GM23338 (cell line): ENCODE data around the gene UBE2F. TPM values are rescaled to one million over a fixed set of nuclear protein-coding genes. Genes with fewer than 3 reads are reported as not detected.

ENCODE experiments used
- ATAC-seq: fragments of 200-7000 bp; cut with Tn5 transposase; 3 replicates; pipeline ENCODE4 v1.9.1; 2020
- DNase-seq: peaks from one replicate; pipeline ENCODE4 v3.0.0-alpha.2; 2015; ENCODE audit warnings: low spot score
- H2AFZ ChIP-seq: fragments of 200-600 bp; sonication (generic); 2 replicates; pipeline ENCODE4 v1.8.0; 2016; ENCODE audit warnings: antibody characterized with exemption, mild to moderate bottlenecking, moderate library complexity
- H3F3A ChIP-seq: fragments of 200-600 bp; sonication (generic); replicated peaks from 2 replicates; pipeline ENCODE4 v1.8.0; 2017; ENCODE audit warnings: antibody characterized with exemption, mixed run types, low read depth
- H3K27ac ChIP-seq: fragments of 200-600 bp; sonication (generic); 2 replicates; pipeline ENCODE4 v1.6.1; 2016; ENCODE audit warnings: low read depth
- H3K27me3 ChIP-seq: fragments of 200-600 bp; sonication (generic); 2 replicates; pipeline ENCODE4 v1.8.0; 2016; ENCODE audit warnings: mild to moderate bottlenecking, mixed run types, moderate library complexity; ENCODE audit not compliant: insufficient read depth
- H3K36me3 ChIP-seq: fragments of 200-600 bp; sonication (generic); 2 replicates; pipeline ENCODE4 v1.8.0; 2016; ENCODE audit warnings: mild to moderate bottlenecking; ENCODE audit not compliant: insufficient read depth
- H3K4me1 ChIP-seq: fragments of 200-600 bp; sonication (generic); 2 replicates; pipeline ENCODE4 v1.8.0; 2016; ENCODE audit warnings: mild to moderate bottlenecking, moderate library complexity; ENCODE audit not compliant: insufficient read depth
- H3K4me2 ChIP-seq: fragments of 200-600 bp; sonication (generic); 2 replicates; pipeline ENCODE4 v1.7.1; 2017; ENCODE audit warnings: mixed run types
- H3K4me3 ChIP-seq: fragments of 200-600 bp; sonication (generic); 2 replicates; pipeline ENCODE4 v1.6.1; 2016; ENCODE audit warnings: mixed run types
- H3K79me2 ChIP-seq: fragments of 200-600 bp; sonication (generic); replicated peaks from 2 replicates; pipeline ENCODE4 v1.8.0; 2017; ENCODE audit warnings: mild to moderate bottlenecking; ENCODE audit not compliant: insufficient read depth
- H3K9me2 ChIP-seq: fragments of 200-600 bp; sonication (generic); 2 replicates; pipeline ENCODE4 v1.8.0; 2017; ENCODE audit not compliant: insufficient read depth
- H4K20me1 ChIP-seq: fragments of 200-600 bp; sonication (generic); replicated peaks from 2 replicates; pipeline ENCODE4 v1.8.0; 2017; ENCODE audit warnings: mild to moderate bottlenecking; ENCODE audit not compliant: insufficient read depth
- H3K27ac Mint-ChIP-seq: 2 replicates; pipeline ENCODE4 v1.8.0; 2020; ENCODE audit warnings: inconsistent platforms, mild to moderate bottlenecking, moderate library complexity, mixed read lengths
- H3K27me3 Mint-ChIP-seq: 3 replicates; pipeline ENCODE4 v1.8.0; 2022; ENCODE audit warnings: low read depth, mild to moderate bottlenecking, moderate library complexity, mixed read lengths, inconsistent platforms; ENCODE audit not compliant: insufficient read depth, poor library complexity
- H3K36me3 Mint-ChIP-seq: 3 replicates; pipeline ENCODE4 v1.8.0; 2021; ENCODE audit warnings: low read depth, mild to moderate bottlenecking, inconsistent platforms, moderate library complexity, mixed read lengths
- H3K4me1 Mint-ChIP-seq: 3 replicates; pipeline ENCODE4 v1.8.0; 2020; ENCODE audit warnings: mild to moderate bottlenecking, inconsistent platforms, mixed read lengths
- H3K4me3 Mint-ChIP-seq: 3 replicates; pipeline ENCODE4 v1.8.0; 2021; ENCODE audit warnings: moderate library complexity, mild to moderate bottlenecking, inconsistent platforms, mixed read lengths
- H3K9me3 Mint-ChIP-seq: 3 replicates; pipeline ENCODE4 v1.8.0; 2020; ENCODE audit warnings: moderate library complexity, mild to moderate bottlenecking, inconsistent platforms, mixed read lengths
- CREB1 ChIP-seq: fragments of 250-450 bp; sonication (Bioruptor Pico); IDR thresholded peaks from 2 replicates; pipeline ENCODE4 v1.5.0; 2020; ENCODE audit warnings: low read depth, mild to moderate bottlenecking, moderate library complexity
- ETS1 ChIP-seq: IDR thresholded peaks from 2 replicates; pipeline ENCODE4 v1.6.1; 2016; ENCODE audit warnings: antibody characterized with exemption
- EZH2 ChIP-seq: fragments of 200-600 bp; sonication (generic); IDR thresholded peaks from one replicate; pipeline ENCODE4 v1.8.0; 2017; ENCODE audit warnings: antibody characterized with exemption, mild to moderate bottlenecking, low read depth; ENCODE audit not compliant: unreplicated experiment
- POLR2AphosphoS5 ChIP-seq: IDR thresholded peaks from 2 replicates; pipeline ENCODE4 v1.6.1; 2016; ENCODE audit warnings: antibody characterized with exemption, low read depth
- ZNF114 ChIP-seq: fragments of 250-450 bp; sonication (Bioruptor Pico); IDR thresholded peaks from 2 replicates; pipeline ENCODE4 v1.5.0; 2020; ENCODE audit warnings: mild to moderate bottlenecking, moderate library complexity
- ZNF331 ChIP-seq: fragments of 250-450 bp; sonication (Bioruptor Pico); IDR thresholded peaks from 2 replicates; pipeline ENCODE4 v1.5.0; 2020; ENCODE audit warnings: low read depth, mild to moderate bottlenecking, moderate library complexity
- polyA plus RNA-seq: library from polyadenylated mRNA; unstranded; fragments of >200 nt; fragmentation: Nextera tagmentation; extraction: Ambion mirVana; gene quantifications from 2 replicates; pipeline ENCODE4 v1.2.1, GENCODE V29; 2016
- total RNA-seq: library from RNA; depleted of rRNA; stranded (reverse); fragments of >200 nt; shearing (Covaris generic); gene quantifications from 2 replicates; pipeline ENCODE4 v1.2.3, GENCODE V29; 2014
- TF ChIP-seq, protein P1 (sequence below): fragments of 250-450 bp; sonication (Bioruptor Pico); IDR thresholded peaks from 2 replicates; pipeline ENCODE4 v1.5.0; 2020; ENCODE audit warnings: mild to moderate bottlenecking, moderate library complexity
- TF ChIP-seq, protein P2 (sequence below), 2 experiments: fragments of 200-600 bp in 1 of 2; sonication (generic) in 1 of 2; conservative IDR thresholded peaks; 2 replicates each; pipeline versions ENCODE4 v1.5.1 to v1.6.1; 2016 to 2017; ENCODE audit warnings: antibody characterized with exemption in 2 of 2, low read depth in 2 of 2, mild to moderate bottlenecking in 2 of 2, moderate library complexity in 1 of 2
- TF ChIP-seq, protein P3 (sequence below): IDR thresholded peaks from one replicate; pipeline ENCODE4 v1.6.1; 2018; ENCODE audit warnings: antibody characterized with exemption; ENCODE audit not compliant: unreplicated experiment

UBE2F gene
- total and polyA plus RNA-seq, 2 experiments from 2014 or later, result 98.2 to 106 TPM

DNA sequence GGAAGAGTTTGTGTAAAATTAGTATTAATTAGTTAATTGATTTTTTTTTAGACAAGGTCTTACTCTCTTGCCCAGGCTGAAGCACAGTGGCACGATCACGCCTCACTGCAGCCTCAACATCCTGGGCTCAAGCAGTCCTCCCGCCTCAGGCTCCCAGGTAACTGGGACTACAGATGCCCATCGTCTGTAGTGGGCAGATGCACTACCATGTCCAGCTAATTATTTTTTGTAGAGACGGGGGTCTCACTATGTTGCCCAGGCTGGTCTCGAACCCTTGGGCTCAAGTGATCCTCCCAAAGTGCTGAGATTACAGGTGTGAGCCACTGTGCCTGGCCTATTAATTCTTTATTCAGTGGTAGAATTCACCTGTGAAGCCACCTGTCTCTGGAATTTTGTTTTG is 41.1 kb downstream of the UBE2F start:
- H3K4me2 ChIP-seq, result no peak overlapping the region
- Mint-ChIP-seq H3K4me1 (peaks cover 3% of the 10 kb centered on the region; the same call in 1 of the 3 replicates), H3K4me3 (no peak overlapping the region), H3K27me3 (no peaks in the 10 kb centered on the region), H3K9me3 (no peaks in the 10 kb centered on the region), H3K27ac (no peak overlapping the region), H3K36me3 (no peaks in the 10 kb centered on the region; the same call in 2 of the 3 replicates)
- H3K79me2 ChIP-seq, result peaks cover 33% of the 10 kb centered on the region
- H3K36me3 ChIP-seq, result no peaks in the 10 kb centered on the region
- H3K27me3 ChIP-seq, result no peaks in the 10 kb centered on the region
- TF ChIP-seq ZNF331 (CRISPR knock-in tag) (no peak), ETS1 (no peak), ZNF114 (CRISPR knock-in tag) (no peak), CREB1 (CRISPR knock-in tag) (no peak), POLR2AphosphoS5 (no peak), EZH2 (no peak)
- TF ChIP-seq, protein P1, sequence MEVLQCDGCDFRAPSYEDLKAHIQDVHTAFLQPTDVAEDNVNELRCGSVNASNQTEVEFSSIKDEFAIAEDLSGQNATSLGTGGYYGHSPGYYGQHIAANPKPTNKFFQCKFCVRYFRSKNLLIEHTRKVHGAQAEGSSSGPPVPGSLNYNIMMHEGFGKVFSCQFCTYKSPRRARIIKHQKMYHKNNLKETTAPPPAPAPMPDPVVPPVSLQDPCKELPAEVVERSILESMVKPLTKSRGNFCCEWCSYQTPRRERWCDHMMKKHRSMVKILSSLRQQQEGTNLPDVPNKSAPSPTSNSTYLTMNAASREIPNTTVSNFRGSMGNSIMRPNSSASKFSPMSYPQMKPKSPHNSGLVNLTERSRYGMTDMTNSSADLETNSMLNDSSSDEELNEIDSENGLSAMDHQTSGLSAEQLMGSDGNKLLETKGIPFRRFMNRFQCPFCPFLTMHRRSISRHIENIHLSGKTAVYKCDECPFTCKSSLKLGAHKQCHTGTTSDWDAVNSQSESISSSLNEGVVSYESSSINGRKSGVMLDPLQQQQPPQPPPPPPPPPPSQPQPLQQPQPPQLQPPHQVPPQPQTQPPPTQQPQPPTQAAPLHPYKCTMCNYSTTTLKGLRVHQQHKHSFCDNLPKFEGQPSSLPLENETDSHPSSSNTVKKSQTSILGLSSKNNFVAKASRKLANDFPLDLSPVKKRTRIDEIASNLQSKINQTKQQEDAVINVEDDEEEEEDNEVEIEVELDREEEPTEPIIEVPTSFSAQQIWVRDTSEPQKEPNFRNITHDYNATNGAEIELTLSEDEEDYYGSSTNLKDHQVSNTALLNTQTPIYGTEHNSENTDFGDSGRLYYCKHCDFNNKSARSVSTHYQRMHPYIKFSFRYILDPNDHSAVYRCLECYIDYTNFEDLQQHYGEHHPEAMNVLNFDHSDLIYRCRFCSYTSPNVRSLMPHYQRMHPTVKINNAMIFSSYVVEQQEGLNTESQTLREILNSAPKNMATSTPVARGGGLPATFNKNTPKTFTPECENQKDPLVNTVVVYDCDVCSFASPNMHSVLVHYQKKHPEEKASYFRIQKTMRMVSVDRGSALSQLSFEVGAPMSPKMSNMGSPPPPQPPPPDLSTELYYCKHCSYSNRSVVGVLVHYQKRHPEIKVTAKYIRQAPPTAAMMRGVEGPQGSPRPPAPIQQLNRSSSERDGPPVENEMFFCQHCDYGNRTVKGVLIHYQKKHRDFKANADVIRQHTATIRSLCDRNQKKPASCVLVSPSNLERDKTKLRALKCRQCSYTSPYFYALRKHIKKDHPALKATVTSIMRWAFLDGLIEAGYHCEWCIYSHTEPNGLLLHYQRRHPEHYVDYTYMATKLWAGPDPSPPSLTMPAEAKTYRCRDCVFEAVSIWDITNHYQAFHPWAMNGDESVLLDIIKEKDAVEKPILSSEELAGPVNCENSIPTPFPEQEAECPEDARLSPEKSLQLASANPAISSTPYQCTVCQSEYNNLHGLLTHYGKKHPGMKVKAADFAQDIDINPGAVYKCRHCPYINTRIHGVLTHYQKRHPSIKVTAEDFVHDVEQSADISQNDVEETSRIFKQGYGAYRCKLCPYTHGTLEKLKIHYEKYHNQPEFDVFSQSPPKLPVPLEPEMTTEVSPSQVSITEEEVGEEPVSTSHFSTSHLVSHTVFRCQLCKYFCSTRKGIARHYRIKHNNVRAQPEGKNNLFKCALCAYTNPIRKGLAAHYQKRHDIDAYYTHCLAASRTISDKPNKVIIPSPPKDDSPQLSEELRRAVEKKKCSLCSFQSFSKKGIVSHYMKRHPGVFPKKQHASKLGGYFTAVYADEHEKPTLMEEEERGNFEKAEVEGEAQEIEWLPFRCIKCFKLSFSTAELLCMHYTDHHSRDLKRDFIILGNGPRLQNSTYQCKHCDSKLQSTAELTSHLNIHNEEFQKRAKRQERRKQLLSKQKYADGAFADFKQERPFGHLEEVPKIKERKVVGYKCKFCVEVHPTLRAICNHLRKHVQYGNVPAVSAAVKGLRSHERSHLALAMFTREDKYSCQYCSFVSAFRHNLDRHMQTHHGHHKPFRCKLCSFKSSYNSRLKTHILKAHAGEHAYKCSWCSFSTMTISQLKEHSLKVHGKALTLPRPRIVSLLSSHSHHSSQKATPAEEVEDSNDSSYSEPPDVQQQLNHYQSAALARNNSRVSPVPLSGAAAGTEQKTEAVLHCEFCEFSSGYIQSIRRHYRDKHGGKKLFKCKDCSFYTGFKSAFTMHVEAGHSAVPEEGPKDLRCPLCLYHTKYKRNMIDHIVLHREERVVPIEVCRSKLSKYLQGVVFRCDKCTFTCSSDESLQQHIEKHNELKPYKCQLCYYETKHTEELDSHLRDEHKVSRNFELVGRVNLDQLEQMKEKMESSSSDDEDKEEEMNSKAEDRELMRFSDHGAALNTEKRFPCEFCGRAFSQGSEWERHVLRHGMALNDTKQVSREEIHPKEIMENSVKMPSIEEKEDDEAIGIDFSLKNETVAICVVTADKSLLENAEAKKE (CRISPR knock-in tag), result no peak
- TF ChIP-seq, protein P2, sequence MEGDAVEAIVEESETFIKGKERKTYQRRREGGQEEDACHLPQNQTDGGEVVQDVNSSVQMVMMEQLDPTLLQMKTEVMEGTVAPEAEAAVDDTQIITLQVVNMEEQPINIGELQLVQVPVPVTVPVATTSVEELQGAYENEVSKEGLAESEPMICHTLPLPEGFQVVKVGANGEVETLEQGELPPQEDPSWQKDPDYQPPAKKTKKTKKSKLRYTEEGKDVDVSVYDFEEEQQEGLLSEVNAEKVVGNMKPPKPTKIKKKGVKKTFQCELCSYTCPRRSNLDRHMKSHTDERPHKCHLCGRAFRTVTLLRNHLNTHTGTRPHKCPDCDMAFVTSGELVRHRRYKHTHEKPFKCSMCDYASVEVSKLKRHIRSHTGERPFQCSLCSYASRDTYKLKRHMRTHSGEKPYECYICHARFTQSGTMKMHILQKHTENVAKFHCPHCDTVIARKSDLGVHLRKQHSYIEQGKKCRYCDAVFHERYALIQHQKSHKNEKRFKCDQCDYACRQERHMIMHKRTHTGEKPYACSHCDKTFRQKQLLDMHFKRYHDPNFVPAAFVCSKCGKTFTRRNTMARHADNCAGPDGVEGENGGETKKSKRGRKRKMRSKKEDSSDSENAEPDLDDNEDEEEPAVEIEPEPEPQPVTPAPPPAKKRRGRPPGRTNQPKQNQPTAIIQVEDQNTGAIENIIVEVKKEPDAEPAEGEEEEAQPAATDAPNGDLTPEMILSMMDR (conservative IDR thresholded peaks at IDR 0.05; ENCODE audit: low read depth in 2 of 2), result no peak
- TF ChIP-seq, protein P3, sequence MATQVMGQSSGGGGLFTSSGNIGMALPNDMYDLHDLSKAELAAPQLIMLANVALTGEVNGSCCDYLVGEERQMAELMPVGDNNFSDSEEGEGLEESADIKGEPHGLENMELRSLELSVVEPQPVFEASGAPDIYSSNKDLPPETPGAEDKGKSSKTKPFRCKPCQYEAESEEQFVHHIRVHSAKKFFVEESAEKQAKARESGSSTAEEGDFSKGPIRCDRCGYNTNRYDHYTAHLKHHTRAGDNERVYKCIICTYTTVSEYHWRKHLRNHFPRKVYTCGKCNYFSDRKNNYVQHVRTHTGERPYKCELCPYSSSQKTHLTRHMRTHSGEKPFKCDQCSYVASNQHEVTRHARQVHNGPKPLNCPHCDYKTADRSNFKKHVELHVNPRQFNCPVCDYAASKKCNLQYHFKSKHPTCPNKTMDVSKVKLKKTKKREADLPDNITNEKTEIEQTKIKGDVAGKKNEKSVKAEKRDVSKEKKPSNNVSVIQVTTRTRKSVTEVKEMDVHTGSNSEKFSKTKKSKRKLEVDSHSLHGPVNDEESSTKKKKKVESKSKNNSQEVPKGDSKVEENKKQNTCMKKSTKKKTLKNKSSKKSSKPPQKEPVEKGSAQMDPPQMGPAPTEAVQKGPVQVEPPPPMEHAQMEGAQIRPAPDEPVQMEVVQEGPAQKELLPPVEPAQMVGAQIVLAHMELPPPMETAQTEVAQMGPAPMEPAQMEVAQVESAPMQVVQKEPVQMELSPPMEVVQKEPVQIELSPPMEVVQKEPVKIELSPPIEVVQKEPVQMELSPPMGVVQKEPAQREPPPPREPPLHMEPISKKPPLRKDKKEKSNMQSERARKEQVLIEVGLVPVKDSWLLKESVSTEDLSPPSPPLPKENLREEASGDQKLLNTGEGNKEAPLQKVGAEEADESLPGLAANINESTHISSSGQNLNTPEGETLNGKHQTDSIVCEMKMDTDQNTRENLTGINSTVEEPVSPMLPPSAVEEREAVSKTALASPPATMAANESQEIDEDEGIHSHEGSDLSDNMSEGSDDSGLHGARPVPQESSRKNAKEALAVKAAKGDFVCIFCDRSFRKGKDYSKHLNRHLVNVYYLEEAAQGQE, result no peak
- DNase-seq (no peak), ATAC-seq (no peak)
- H3K4me3 ChIP-seq, result no peak overlapping the region
- no peaks in the 10 kb centered on the region for H3F3A ChIP-seq
- H3K27ac ChIP-seq, result no peak overlapping the region
- no peaks in the 10 kb centered on the region for H3K4me1 ChIP-seq
- peaks cover 8% of the 10 kb centered on the region; the same call in 1 of the 2 replicates for H4K20me1 ChIP-seq
- no peaks in the 10 kb centered on the region for H3K9me2 ChIP-seq
- no peak overlapping the region for H2AFZ ChIP-seq
